ENCODE measurements around the gene CRHR2. TPM values are rescaled to one million over a fixed set of nuclear protein-coding genes. Genes with fewer than 3 reads are reported as not detected.

Gene CRHR2
- total RNA-seq, 1 experiment from 2014 or later: not detected

- H2AFZ ChIP-seq (ENCODE audit: low read length): no peak overlapping the region
- H3K36me3 ChIP-seq (ENCODE audit: insufficient read depth, low read length): no peaks in the 10 kb centered on the region
- H3K9me3 ChIP-seq (ENCODE audit: low read length): no peaks in the 10 kb centered on the region
- H3K4me1 ChIP-seq (ENCODE audit: low read length): no peaks in the 10 kb centered on the region
- no peak overlapping the region for H3K9ac ChIP-seq (ENCODE audit: low read length)
- H3K9me2 ChIP-seq (replicated peaks; ENCODE audit: insufficient read depth, low read length): no peaks in the 10 kb centered on the region
- H3K4me2 ChIP-seq (ENCODE audit: low read depth, low read length, poor library complexity, severe bottlenecking): no peak overlapping the region
- no peaks in the 10 kb centered on the region for H3K79me2 ChIP-seq (ENCODE audit: low read length)
- no peak overlapping the region for H3K4me3 ChIP-seq (ENCODE audit: low read length)
- H4K20me1 ChIP-seq (ENCODE audit: insufficient read depth, low read depth, low read length): no peaks in the 10 kb centered on the region
- no peak overlapping the region for H3K27ac ChIP-seq (ENCODE audit: low read length)
- H3K27me3 ChIP-seq (ENCODE audit: low read length): no peaks in the 10 kb centered on the region
- DNase-seq: no peak
Observed at GRCh38 chr7:30694774-30695721, 12.8 kb upstream of the CRHR2 start.

GRCh38 chr7:30694218-30694745 is 12.0 kb upstream of the CRHR2 start:
- H3K9me3 ChIP-seq (ENCODE audit: low read length): no peaks in the 10 kb centered on the region
- no peaks in the 10 kb centered on the region for H4K20me1 ChIP-seq (ENCODE audit: insufficient read depth, low read depth, low read length)
- DNase-seq: no peak
- H2AFZ ChIP-seq (ENCODE audit: low read length): no peak overlapping the region
- H3K79me2 ChIP-seq (ENCODE audit: low read length): no peaks in the 10 kb centered on the region
- H3K36me3 ChIP-seq (ENCODE audit: insufficient read depth, low read length): no peaks in the 10 kb centered on the region
- no peaks in the 10 kb centered on the region for H3K4me1 ChIP-seq (ENCODE audit: low read length)
- no peak overlapping the region for H3K27ac ChIP-seq (ENCODE audit: low read length)
- no peaks in the 10 kb centered on the region for H3K9me2 ChIP-seq (replicated peaks; ENCODE audit: insufficient read depth, low read length)
- H3K4me2 ChIP-seq (ENCODE audit: low read depth, low read length, poor library complexity, severe bottlenecking): no peak overlapping the region
- no peak overlapping the region for H3K9ac ChIP-seq (ENCODE audit: low read length)
- no peak overlapping the region for H3K4me3 ChIP-seq (ENCODE audit: low read length)
- H3K27me3 ChIP-seq (ENCODE audit: low read length): no peaks in the 10 kb centered on the region

GRCh38 chr7:30692882-30693281 is 10.6 kb upstream of the CRHR2 start:
- no peak overlapping the region for H2AFZ ChIP-seq (ENCODE audit: low read length)
- H3K9me3 ChIP-seq (ENCODE audit: low read length): no peaks in the 10 kb centered on the region
- no peaks in the 10 kb centered on the region for H3K9me2 ChIP-seq (replicated peaks; ENCODE audit: insufficient read depth, low read length)
- no peak overlapping the region for H3K4me3 ChIP-seq (ENCODE audit: low read length)
- H3K9ac ChIP-seq (ENCODE audit: low read length): no peak overlapping the region
- no peaks in the 10 kb centered on the region for H3K79me2 ChIP-seq (ENCODE audit: low read length)
- H3K27ac ChIP-seq (ENCODE audit: low read length): no peak overlapping the region
- H3K36me3 ChIP-seq (ENCODE audit: insufficient read depth, low read length): no peaks in the 10 kb centered on the region
- H3K4me2 ChIP-seq (ENCODE audit: low read depth, low read length, poor library complexity, severe bottlenecking): no peak overlapping the region
- H3K27me3 ChIP-seq (ENCODE audit: low read length): no peaks in the 10 kb centered on the region
- no peaks in the 10 kb centered on the region for H3K4me1 ChIP-seq (ENCODE audit: low read length)
- no peaks in the 10 kb centered on the region for H4K20me1 ChIP-seq (ENCODE audit: insufficient read depth, low read depth, low read length)
- no peak for DNase-seq

DNA sequence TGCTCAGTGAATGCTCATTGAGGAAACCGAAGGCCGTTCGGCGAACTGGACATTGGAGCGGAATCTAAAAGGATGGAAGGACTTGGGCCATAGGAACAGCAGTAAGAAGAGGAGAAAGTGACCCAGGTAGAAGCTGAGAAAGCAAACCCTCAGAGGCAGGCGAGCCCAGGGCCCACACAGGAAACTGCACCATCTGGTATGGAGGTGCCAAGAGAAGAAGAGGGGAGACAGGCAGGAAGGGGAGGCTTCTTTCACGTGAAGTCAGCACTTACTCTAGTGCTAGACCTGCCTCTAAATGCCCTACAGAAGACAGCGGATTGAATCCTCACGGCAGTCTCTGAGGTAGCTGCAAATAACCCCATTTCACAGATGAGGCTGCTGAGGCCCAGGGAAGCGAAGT is 10.2 kb upstream of the CRHR2 start:
- Histone ChIP-seq H3K27ac (ENCODE audit: low read length) (no peak overlapping the region), H3K9me2 (replicated peaks; ENCODE audit: insufficient read depth, low read length) (no peaks in the 10 kb centered on the region), H3K36me3 (ENCODE audit: insufficient read depth, low read length) (no peaks in the 10 kb centered on the region), H3K9me3 (ENCODE audit: low read length) (no peaks in the 10 kb centered on the region), H4K20me1 (ENCODE audit: insufficient read depth, low read depth, low read length) (no peaks in the 10 kb centered on the region), H3K4me1 (ENCODE audit: low read length) (no peaks in the 10 kb centered on the region), H3K79me2 (ENCODE audit: low read length) (no peaks in the 10 kb centered on the region), H3K4me2 (ENCODE audit: low read depth, low read length, poor library complexity, severe bottlenecking) (no peak overlapping the region), H3K9ac (ENCODE audit: low read length) (no peak overlapping the region), H3K27me3 (ENCODE audit: low read length) (no peaks in the 10 kb centered on the region), H2AFZ (ENCODE audit: low read length) (no peak overlapping the region), H3K4me3 (ENCODE audit: low read length) (no peak overlapping the region)
- DNase-seq: no peak

GRCh38 chr7:30690011-30690410 is 7.8 kb upstream of the CRHR2 start:
- Histone ChIP-seq H3K27ac (ENCODE audit: low read length) (no peak overlapping the region), H3K4me3 (ENCODE audit: low read length) (no peak overlapping the region), H3K9ac (ENCODE audit: low read length) (no peak overlapping the region), H3K79me2 (ENCODE audit: low read length) (no peaks in the 10 kb centered on the region), H3K36me3 (ENCODE audit: insufficient read depth, low read length) (no peaks in the 10 kb centered on the region), H3K9me2 (replicated peaks; ENCODE audit: insufficient read depth, low read length) (no peaks in the 10 kb centered on the region), H3K4me1 (ENCODE audit: low read length) (no peaks in the 10 kb centered on the region), H2AFZ (ENCODE audit: low read length) (no peak overlapping the region), H3K9me3 (ENCODE audit: low read length) (no peaks in the 10 kb centered on the region), H3K4me2 (ENCODE audit: low read depth, low read length, poor library complexity, severe bottlenecking) (no peak overlapping the region), H4K20me1 (ENCODE audit: insufficient read depth, low read depth, low read length) (no peaks in the 10 kb centered on the region), H3K27me3 (ENCODE audit: low read length) (no peaks in the 10 kb centered on the region)
- no peak for DNase-seq

GRCh38 chr7:30688718-30689221 is 6.5 kb upstream of the CRHR2 start:
- H3K27ac ChIP-seq (ENCODE audit: low read length): no peak overlapping the region
- no peaks in the 10 kb centered on the region for H4K20me1 ChIP-seq (ENCODE audit: insufficient read depth, low read depth, low read length)
- no peak for DNase-seq

GRCh38 chr7:30687604-30688003 is 5.3 kb upstream of the CRHR2 start:
- H3K27ac ChIP-seq (ENCODE audit: low read length): no peak overlapping the region
- H3K36me3 ChIP-seq (ENCODE audit: insufficient read depth, low read length): no peaks in the 10 kb centered on the region
- H3K9ac ChIP-seq (ENCODE audit: low read length): no peak overlapping the region
- H3K4me3 ChIP-seq (ENCODE audit: low read length): no peak overlapping the region
- no peak for DNase-seq
- H3K4me2 ChIP-seq (ENCODE audit: low read depth, low read length, poor library complexity, severe bottlenecking): no peak overlapping the region
- no peaks in the 10 kb centered on the region for H3K9me3 ChIP-seq (ENCODE audit: low read length)
- no peak overlapping the region for H2AFZ ChIP-seq (ENCODE audit: low read length)
- H4K20me1 ChIP-seq (ENCODE audit: insufficient read depth, low read depth, low read length): no peaks in the 10 kb centered on the region
- no peaks in the 10 kb centered on the region for H3K27me3 ChIP-seq (ENCODE audit: low read length)
- no peaks in the 10 kb centered on the region for H3K9me2 ChIP-seq (replicated peaks; ENCODE audit: insufficient read depth, low read length)
- no peaks in the 10 kb centered on the region for H3K4me1 ChIP-seq (ENCODE audit: low read length)
- H3K79me2 ChIP-seq (ENCODE audit: low read length): no peaks in the 10 kb centered on the region

More at GRCh38 chr7:30688718-30689221, 6.5 kb upstream of the CRHR2 start:
- Histone ChIP-seq H3K9me2 (replicated peaks; ENCODE audit: insufficient read depth, low read length) (no peaks in the 10 kb centered on the region), H2AFZ (ENCODE audit: low read length) (no peak overlapping the region), H3K79me2 (ENCODE audit: low read length) (no peaks in the 10 kb centered on the region), H3K9me3 (ENCODE audit: low read length) (no peaks in the 10 kb centered on the region), H3K27me3 (ENCODE audit: low read length) (no peaks in the 10 kb centered on the region), H3K4me2 (ENCODE audit: low read depth, low read length, poor library complexity, severe bottlenecking) (no peak overlapping the region), H3K4me3 (ENCODE audit: low read length) (no peak overlapping the region), H3K4me1 (ENCODE audit: low read length) (no peaks in the 10 kb centered on the region), H3K9ac (ENCODE audit: low read length) (no peak overlapping the region), H3K36me3 (ENCODE audit: insufficient read depth, low read length) (no peaks in the 10 kb centered on the region)

GRCh38 chr7:30684351-30684750 is 2.1 kb upstream of the CRHR2 start:
- no peaks in the 10 kb centered on the region for H3K79me2 ChIP-seq (ENCODE audit: low read length)
- no peaks in the 10 kb centered on the region for H3K9me2 ChIP-seq (replicated peaks; ENCODE audit: insufficient read depth, low read length)
- no peak overlapping the region for H3K27ac ChIP-seq (ENCODE audit: low read length)
- H3K4me3 ChIP-seq (ENCODE audit: low read length): no peak overlapping the region
- H3K9ac ChIP-seq (ENCODE audit: low read length): no peak overlapping the region
- DNase-seq: no peak
- H3K27me3 ChIP-seq (ENCODE audit: low read length): no peaks in the 10 kb centered on the region
- H3K4me1 ChIP-seq (ENCODE audit: low read length): no peaks in the 10 kb centered on the region
- no peaks in the 10 kb centered on the region for H3K36me3 ChIP-seq (ENCODE audit: insufficient read depth, low read length)
- no peak overlapping the region for H3K4me2 ChIP-seq (ENCODE audit: low read depth, low read length, poor library complexity, severe bottlenecking)
- no peak overlapping the region for H2AFZ ChIP-seq (ENCODE audit: low read length)
- no peaks in the 10 kb centered on the region for H3K9me3 ChIP-seq (ENCODE audit: low read length)
- no peaks in the 10 kb centered on the region for H4K20me1 ChIP-seq (ENCODE audit: insufficient read depth, low read depth, low read length)
